Lower lobe of right lung (tissue), 2 donors: ENCODE results near the gene ELAVL4. TPM values are rescaled to one million over a fixed set of nuclear protein-coding genes. Genes with fewer than 3 reads are reported as not detected.

ENCODE experiments used
- ATAC-seq, 2 donors: fragments of 200-7000 bp; cut with Tn5 transposase; one replicate each; pipeline ENCODE4 v1.9.1; 2020 to 2022; ENCODE audit warnings: mild to moderate bottlenecking in 2 of 2, moderate library complexity in 2 of 2
- DNase-seq: peaks from one replicate; pipeline ENCODE4 v3.0.0-alpha.2; 2020
- H3K27ac ChIP-seq: fragments of 200-600 bp; one replicate; pipeline ENCODE4 v1.8.0; 2022
- H3K27me3 ChIP-seq: fragments of 200-600 bp; one replicate; pipeline ENCODE4 v1.8.0; 2022; ENCODE audit warnings: low read depth
- H3K36me3 ChIP-seq: fragments of 200-600 bp; one replicate; pipeline ENCODE4 v1.8.0; 2022; ENCODE audit warnings: mild to moderate bottlenecking
- H3K4me1 ChIP-seq: fragments of 200-600 bp; one replicate; pipeline ENCODE4 v1.8.0; 2022
- H3K4me3 ChIP-seq: fragments of 200-600 bp; one replicate; pipeline ENCODE4 v1.8.0; 2022; ENCODE audit warnings: mild to moderate bottlenecking
- H3K9me3 ChIP-seq: fragments of 200-600 bp; one replicate; pipeline ENCODE4 v1.8.0; 2022
- CTCF ChIP-seq: fragments of 200-600 bp; IDR thresholded peaks from one replicate; pipeline ENCODE4 v1.8.0; 2022; ENCODE audit warnings: antibody characterized with exemption, mild to moderate bottlenecking
- intact Hi-C: fragments of 100-400 bp; cut with DNase I; formaldehyde crosslinking; loops from one replicate; pipeline ENCODE4 v1.11.0; 2022
- total RNA-seq: library from RNA; stranded (reverse); fragmentation: NEBNext Ultra II Directional; extraction: Animal tissue kit (Norgen Biotek cat#: 25700); gene quantifications from one replicate; pipeline ENCODE4 v1.2.1, GENCODE V29; 2021
- donor health status: DM: no; HTN: yes; CAD: no; lungs with severe emphysema.

Gene ELAVL4
- total RNA-seq, 1 donor from 2014 or later, result not detected

- peak in 1 of 2 donors; percentile 14 for ATAC-seq
- TF ChIP-seq CTCF, result no peak
- no peak overlapping the region for H3K4me3 ChIP-seq
- no peaks in the 10 kb centered on the region for H3K4me1 ChIP-seq
- H3K27ac ChIP-seq, result no peak overlapping the region
- H3K36me3 ChIP-seq, result no peaks in the 10 kb centered on the region
- no peaks in the 10 kb centered on the region for H3K9me3 ChIP-seq
- no peak for DNase-seq
- H3K27me3 ChIP-seq, result peaks cover 12% of the 10 kb centered on the region
- intact Hi-C loops, result no loop called here
Measured at GRCh38 chr1:50246869-50247268, 138.1 kb downstream of the ELAVL4 start.

GRCh38 chr1:50251702-50252101 is 143.0 kb downstream of the ELAVL4 start:
- no peak for DNase-seq
- Histone ChIP-seq H3K4me3 (no peak overlapping the region), H3K9me3 (no peaks in the 10 kb centered on the region), H3K27me3 (peaks cover 9% of the 10 kb centered on the region), H3K36me3 (no peaks in the 10 kb centered on the region), H3K4me1 (no peaks in the 10 kb centered on the region), H3K27ac (no peak overlapping the region)
- no peak for ATAC-seq
- intact Hi-C loops, result no loop called here
- TF ChIP-seq CTCF, result no peak

- no peak for TF ChIP-seq CTCF
- no peak overlapping the region for H3K4me3 ChIP-seq
- H3K4me1 ChIP-seq, result no peaks in the 10 kb centered on the region
- no peak for DNase-seq
- no peaks in the 10 kb centered on the region for H3K9me3 ChIP-seq
- intact Hi-C loops, result no loop called here
- H3K27ac ChIP-seq, result no peak overlapping the region
- H3K27me3 ChIP-seq, result peaks cover 9% of the 10 kb centered on the region
- ATAC-seq, result no peak
- H3K36me3 ChIP-seq, result no peaks in the 10 kb centered on the region
Measured at GRCh38 chr1:50252196-50252595, 143.5 kb downstream of the ELAVL4 start.

Other genes starting within 250 kb of the ELAVL4 start
- gene AGBL4, start 85.0 kb upstream of the ELAVL4 start, total RNA-seq, result 2.1 TPM